CD8-positive, alpha-beta memory T cell (primary cell): ENCODE measurements around the gene SF1. TPM values are rescaled to one million over a fixed set of nuclear protein-coding genes. Genes with fewer than 3 reads are reported as not detected.

ENCODE experiments used
- CTCF ChIA-PET: fragments of 350-600 bp; sonication (Branson Sonifier 250); formaldehyde crosslinking; loops from one replicate; lab custom pipeline; 2021; ENCODE audit warnings: antibody characterized with exemption; lab: Charles Lee
- POLR2A ChIA-PET: fragments of 350-600 bp; sonication (Branson Sonifier 250); formaldehyde crosslinking; loops from one replicate; lab custom pipeline; 2021; ENCODE audit warnings: antibody characterized with exemption; lab: Charles Lee
- DNase-seq, 5 donors: peaks; one replicate each; pipeline versions ENCODE4 v3.0.0 to v3.0.0-alpha.2; 2020 to 2022; ENCODE audit warnings: mixed read lengths in 1 of 5
- H3K27ac ChIP-seq: one replicate; pipeline ENCODE4 v1.7.0; 2013; ENCODE audit warnings: low read depth, mild to moderate bottlenecking, low read length, moderate library complexity
- H3K27me3 ChIP-seq: 2 replicates; pipeline ENCODE4 v1.7.0; 2013; ENCODE audit warnings: low read length, mild to moderate bottlenecking; ENCODE audit not compliant: insufficient read depth, poor library complexity, severe bottlenecking
- H3K36me3 ChIP-seq: 2 replicates; pipeline ENCODE4 v1.7.0; 2013; ENCODE audit warnings: mild to moderate bottlenecking, low read length, moderate library complexity; ENCODE audit not compliant: insufficient read depth
- H3K4me1 ChIP-seq: 2 replicates; pipeline ENCODE4 v1.7.0; 2013; ENCODE audit warnings: mild to moderate bottlenecking, low read length, moderate library complexity; ENCODE audit not compliant: insufficient read depth
- H3K4me3 ChIP-seq: 2 replicates; pipeline ENCODE4 v1.7.0; 2013; ENCODE audit warnings: mild to moderate bottlenecking, low read length
- H3K9me3 ChIP-seq: 2 replicates; pipeline ENCODE4 v1.7.0; 2013; ENCODE audit warnings: mild to moderate bottlenecking, low read length
- H3K27ac Mint-ChIP-seq, 8 donors: one replicate each; pipeline ENCODE4 v1.8.0; 2020 to 2021; ENCODE audit warnings: mixed read lengths in 8 of 8, mild to moderate bottlenecking in 6 of 8, inconsistent platforms in 3 of 8, moderate library complexity in 3 of 8
- H3K27me3 Mint-ChIP-seq, 2 donors: one replicate each; pipeline ENCODE4 v1.8.0; 2020 to 2021; ENCODE audit warnings: mixed read lengths in 2 of 2, mild to moderate bottlenecking in 1 of 2, moderate library complexity in 1 of 2
- H3K36me3 Mint-ChIP-seq, 3 donors: one replicate each; pipeline ENCODE4 v1.8.0; 2020 to 2021; ENCODE audit warnings: mixed read lengths in 3 of 3, inconsistent platforms in 1 of 3, mild to moderate bottlenecking in 1 of 3
- H3K4me1 Mint-ChIP-seq, 3 donors: one replicate each; pipeline ENCODE4 v1.8.0; 2020 to 2021; ENCODE audit warnings: mixed read lengths in 3 of 3, inconsistent platforms in 1 of 3, mild to moderate bottlenecking in 1 of 3
- H3K4me3 Mint-ChIP-seq, 7 donors: one replicate each; pipeline ENCODE4 v1.8.0; 2020 to 2021; ENCODE audit warnings: mixed read lengths in 7 of 7, mild to moderate bottlenecking in 6 of 7, moderate library complexity in 4 of 7, inconsistent platforms in 2 of 7
- H3K9me3 Mint-ChIP-seq, 5 donors: one replicate each; pipeline ENCODE4 v1.8.0; 2020 to 2022; ENCODE audit warnings: mixed read lengths in 5 of 5, mild to moderate bottlenecking in 3 of 5, moderate library complexity in 2 of 5, inconsistent platforms in 1 of 5
- polyA plus RNA-seq: library from polyadenylated mRNA; unstranded; fragments of 300-500 nt; fragmentation: Illumina TruSeq; gene quantifications from one replicate; pipeline ENCODE4 v1.2.3, GENCODE V29; 2021
- total RNA-seq, 2 experiments: library from RNA; stranded (reverse); gene quantifications; one replicate each; pipeline ENCODE4 v1.2.3, GENCODE V29; 2021

Gene SF1
- total and polyA plus RNA-seq, 3 experiments from 2014 or later, result 176 to 423 (median 403) TPM

GRCh38 chr11:64715110-64715509 lies 63.2 kb downstream of the SF1 start:
- no peaks in the 10 kb centered on the region for H3K9me3 ChIP-seq
- peaks cover 56% of the 10 kb centered on the region for H3K27me3 ChIP-seq
- CTCF ChIA-PET, result no interaction called here
- peaks cover 8% of the 10 kb centered on the region for H3K4me1 ChIP-seq
- Mint-ChIP-seq H3K36me3 (peaks cover 0 to 2% (median 0%) of the 10 kb centered on the region in 3 donors), H3K27me3 (peaks cover 53 to 83% of the 10 kb centered on the region in 2 donors), H3K9me3 (peaks cover 0 to 3% (median 0%) of the 10 kb centered on the region in 5 donors), H3K4me3 (peak overlapping the region in 4 of 7 donors; percentile 11 to 55 (median 35)), H3K4me1 (peaks cover 5 to 24% (median 17%) of the 10 kb centered on the region in 3 donors), H3K27ac (no peak overlapping the region)
- POLR2A ChIA-PET, result no interaction called here
- no peak for DNase-seq
- H3K27ac ChIP-seq, result no peak overlapping the region
- H3K4me3 ChIP-seq, result no peak overlapping the region
- H3K36me3 ChIP-seq, result no peaks in the 10 kb centered on the region

DNA sequence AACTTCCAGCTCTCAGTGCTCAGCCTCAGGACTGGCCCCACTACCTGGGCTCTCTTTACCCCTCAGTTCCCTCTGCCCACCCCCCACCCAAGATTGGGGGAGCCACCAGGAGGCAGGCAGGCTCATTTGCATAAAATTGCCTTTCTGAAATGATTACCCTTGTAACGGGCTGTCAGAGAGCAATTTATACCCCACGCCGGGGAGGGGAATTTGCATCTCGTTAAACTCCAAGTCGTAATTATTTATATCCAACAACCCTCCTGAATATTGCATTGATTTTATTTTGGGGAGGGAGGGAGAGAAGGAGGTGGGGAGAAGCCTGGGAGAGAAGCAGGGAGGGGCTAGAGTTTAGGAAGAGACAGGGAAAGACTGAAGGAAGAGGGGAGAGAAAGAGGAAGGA lies 63.7 kb downstream of the SF1 start:
- Histone ChIP-seq H3K4me3 (no peak overlapping the region), H3K27me3 (peaks cover 56% of the 10 kb centered on the region), H3K36me3 (no peaks in the 10 kb centered on the region), H3K27ac (no peak overlapping the region), H3K9me3 (no peaks in the 10 kb centered on the region), H3K4me1 (peaks cover 8% of the 10 kb centered on the region)
- Mint-ChIP-seq H3K36me3 (peaks cover 0 to 2% (median 0%) of the 10 kb centered on the region in 3 donors), H3K9me3 (peaks cover 0 to 3% (median 0%) of the 10 kb centered on the region in 5 donors), H3K4me1 (peaks cover 5 to 24% (median 17%) of the 10 kb centered on the region in 3 donors), H3K27ac (no peak overlapping the region), H3K27me3 (peaks cover 55 to 83% of the 10 kb centered on the region in 2 donors), H3K4me3 (peak overlapping the region in 3 of 7 donors; percentile 18 to 69 (median 69))
- CTCF ChIA-PET, result no interaction called here
- no peak for DNase-seq
- POLR2A ChIA-PET, result no interaction called here

Other genes starting within 250 kb of the SF1 start
- gene SLC22A11, start 222.6 kb downstream of the SF1 start, total RNA-seq, result not detected
- not detected for gene SLC22A11, start 222.6 kb downstream of the SF1 start, polyA plus RNA-seq
- gene SLC22A12, start 187.3 kb downstream of the SF1 start, total RNA-seq, result not detected
- not detected for gene SLC22A12, start 187.3 kb downstream of the SF1 start, polyA plus RNA-seq
- under 1 TPM; 0.55 to 0.75 TPM for gene NRXN2, start 55.3 kb downstream of the SF1 start, total RNA-seq
- not detected for gene NRXN2, start 55.3 kb downstream of the SF1 start, polyA plus RNA-seq
- 10 to 100 TPM; 30.2 to 33.5 TPM for gene RASGRP2, start 34.4 kb downstream of the SF1 start, total RNA-seq
- gene RASGRP2, start 34.4 kb downstream of the SF1 start, polyA plus RNA-seq, result 145 TPM
- gene PYGM, start 18.6 kb downstream of the SF1 start, total RNA-seq, result 1 to 10 TPM; 2.2 TPM
- gene PYGM, start 18.6 kb downstream of the SF1 start, polyA plus RNA-seq, result 0.15 TPM
- 10 to 100 TPM; 54.8 to 55.3 TPM for gene MAP4K2, start 24.7 kb upstream of the SF1 start, total RNA-seq
- 39.0 TPM for gene MAP4K2, start 24.7 kb upstream of the SF1 start, polyA plus RNA-seq
- gene MEN1, start 32.0 kb upstream of the SF1 start, total RNA-seq, result 10 to 100 TPM; 45.8 to 47.7 TPM
- 45.0 TPM for gene MEN1, start 32.0 kb upstream of the SF1 start, polyA plus RNA-seq
- gene CDC42BPG, start 66.1 kb upstream of the SF1 start, total RNA-seq, result 1 to 10 TPM in 1 of 2 experiments, under 1 TPM in 1; 0.66 to 2.3 TPM
- 0.52 TPM for gene CDC42BPG, start 66.1 kb upstream of the SF1 start, polyA plus RNA-seq
- 100 to 1,000 TPM; 102 to 110 TPM for gene EHD1, start 100.1 kb upstream of the SF1 start, total RNA-seq
- 258 TPM for gene EHD1, start 100.1 kb upstream of the SF1 start, polyA plus RNA-seq
- gene ATG2A, start 138.7 kb upstream of the SF1 start, total RNA-seq, result 10 to 100 TPM; 25.7 to 27.0 TPM
- gene ATG2A, start 138.7 kb upstream of the SF1 start, polyA plus RNA-seq, result 7.6 TPM
- gene PPP2R5B, start 146.1 kb upstream of the SF1 start, total RNA-seq, result 10 to 100 TPM; 11.2 to 11.7 TPM
- 7.8 TPM for gene PPP2R5B, start 146.1 kb upstream of the SF1 start, polyA plus RNA-seq
- gene GPHA2, start 157.4 kb upstream of the SF1 start, total RNA-seq, result not detected
- gene GPHA2, start 157.4 kb upstream of the SF1 start, polyA plus RNA-seq, result not detected
- gene MAJIN, start 193.6 kb upstream of the SF1 start, total RNA-seq, result not detected
- gene MAJIN, start 193.6 kb upstream of the SF1 start, polyA plus RNA-seq, result not detected
- gene BATF2, start 218.4 kb upstream of the SF1 start, total RNA-seq, result under 1 TPM in 1 of 2 experiments, not detected in 1; 0.11 TPM
- not detected for gene BATF2, start 218.4 kb upstream of the SF1 start, polyA plus RNA-seq
- 100 to 1,000 TPM; 125 TPM for gene ARL2, start 235.6 kb upstream of the SF1 start, total RNA-seq
- 99.7 TPM for gene ARL2, start 235.6 kb upstream of the SF1 start, polyA plus RNA-seq
- 10 to 100 TPM; 18.3 to 21.6 TPM for gene SNX15, start 248.9 kb upstream of the SF1 start, total RNA-seq
- gene SNX15, start 248.9 kb upstream of the SF1 start, polyA plus RNA-seq, result 16.4 TPM